Trophoblast cell (in vitro differentiated cells and primary cell): ENCODE data around the gene KCNT1.

Source experiments
- DNase-seq, 2 donors: peaks; one replicate each; pipeline ENCODE4 v3.0.0-alpha.2; 2016
- H2AFZ ChIP-seq: 2 replicates; pipeline ENCODE4 v1.6.1; 2013; ENCODE audit warnings: low read length, moderate library complexity, mild to moderate bottlenecking; ENCODE audit not compliant: insufficient read depth, poor library complexity
- H2AK5ac ChIP-seq: 2 replicates; pipeline ENCODE4 v1.6.1; 2013; ENCODE audit warnings: mild to moderate bottlenecking, low read length
- H2BK120ac ChIP-seq: 2 replicates; pipeline ENCODE4 v1.6.1; 2013; ENCODE audit warnings: low read length, mild to moderate bottlenecking, moderate library complexity; ENCODE audit not compliant: insufficient read depth, poor library complexity
- H2BK12ac ChIP-seq: 2 replicates; pipeline ENCODE4 v1.6.1; 2013; ENCODE audit warnings: mild to moderate bottlenecking, low read length, moderate library complexity
- H2BK5ac ChIP-seq: 2 replicates; pipeline ENCODE4 v1.6.1; 2013; ENCODE audit warnings: low read length, low read depth, moderate library complexity, mild to moderate bottlenecking; ENCODE audit not compliant: poor library complexity
- H3K14ac ChIP-seq: 2 replicates; pipeline ENCODE4 v1.6.1; 2013; ENCODE audit warnings: mild to moderate bottlenecking, low read length
- H3K18ac ChIP-seq: 2 replicates; pipeline ENCODE4 v1.6.1; 2013; ENCODE audit warnings: mild to moderate bottlenecking, low read length
- H3K23ac ChIP-seq: 2 replicates; pipeline ENCODE4 v1.6.1; 2013; ENCODE audit warnings: low read length
- H3K27ac ChIP-seq: 2 replicates; pipeline ENCODE4 v1.5.1; 2013; ENCODE audit warnings: low read depth, mild to moderate bottlenecking, inconsistent platforms, low read length, moderate library complexity
- H3K27me3 ChIP-seq: 2 replicates; pipeline ENCODE4 v1.6.1; 2013; ENCODE audit warnings: inconsistent platforms, mild to moderate bottlenecking, low read length, moderate library complexity; ENCODE audit not compliant: insufficient read depth
- H3K36me3 ChIP-seq, 2 experiments: 1 replicate in 1 of 2; 2 replicates in 1 of 2; pipeline ENCODE4 v1.6.1; 2013; ENCODE audit warnings: low read length in 2 of 2, mild to moderate bottlenecking in 2 of 2, moderate library complexity in 1 of 2; ENCODE audit not compliant: insufficient read depth in 2 of 2, control insufficient read depth in 1 of 2
- H3K4ac ChIP-seq: 2 replicates; pipeline ENCODE4 v1.6.1; 2013; ENCODE audit warnings: low read depth, mild to moderate bottlenecking, low read length, moderate library complexity
- H3K4me1 ChIP-seq, 2 experiments: 1 replicate in 1 of 2; 2 replicates in 1 of 2; pipeline ENCODE4 v1.6.1; 2013; ENCODE audit warnings: low read length in 2 of 2, mild to moderate bottlenecking in 2 of 2, moderate library complexity in 1 of 2; ENCODE audit not compliant: insufficient read depth in 2 of 2, control insufficient read depth in 1 of 2
- H3K4me2 ChIP-seq: 2 replicates; pipeline ENCODE4 v1.6.1; 2013; ENCODE audit warnings: inconsistent platforms, mild to moderate bottlenecking, low read length, moderate library complexity
- H3K4me3 ChIP-seq: 2 replicates; pipeline ENCODE4 v1.5.1; 2013; ENCODE audit warnings: mild to moderate bottlenecking, low read depth, low read length, inconsistent platforms
- H3K79me1 ChIP-seq: one replicate; pipeline ENCODE4 v1.6.1; 2013; ENCODE audit warnings: low read length
- H3K79me2 ChIP-seq: 2 replicates; pipeline ENCODE4 v1.6.1; 2013; ENCODE audit warnings: low read length, mild to moderate bottlenecking; ENCODE audit not compliant: control insufficient read depth, insufficient read depth, poor library complexity
- H3K9ac ChIP-seq: 2 replicates; pipeline ENCODE4 v1.6.1; 2013; ENCODE audit warnings: mild to moderate bottlenecking, low read length
- H3K9me3 ChIP-seq: 2 replicates; pipeline ENCODE4 v1.6.1; 2013; ENCODE audit warnings: low read depth, mild to moderate bottlenecking, control low read depth, inconsistent platforms, low read length; ENCODE audit not compliant: insufficient read depth
- H4K12ac ChIP-seq: 2 replicates; pipeline ENCODE4 v1.6.1; 2013; ENCODE audit warnings: low read depth, mild to moderate bottlenecking, low read length, moderate library complexity
- H4K8ac ChIP-seq: 2 replicates; pipeline ENCODE4 v1.6.1; 2013; ENCODE audit warnings: low read depth, mild to moderate bottlenecking, low read length, moderate library complexity
- H4K91ac ChIP-seq: one replicate; pipeline ENCODE4 v1.6.1; 2013; ENCODE audit warnings: low read depth, mild to moderate bottlenecking, low read length, moderate library complexity
- WGBS: extraction: QIAGEN DNeasy Blood & Tissue Kit; methylation state at CpG from one replicate; pipeline ENCODE4 v1.1.7; 2013; ENCODE audit warnings: missing lambda C conversion rate; ENCODE audit not compliant: insufficient read length, insufficient coverage; ENCODE audit errors: extremely low coverage; 5-methylcytosine and 5-hydroxymethylcytosine counted together

KCNT1 gene

GRCh38 chr9:135758056-135758455, 56.1 kb downstream of the KCNT1 start:
- Histone ChIP-seq H2BK12ac (no peak overlapping the region), H3K4ac (no peak overlapping the region), H3K36me3 (no peaks in the 10 kb centered on the region), H3K18ac (no peak overlapping the region), H3K9ac (no peak overlapping the region), H2AK5ac (no peak overlapping the region), H3K23ac (no peak overlapping the region), H3K79me1 (no peaks in the 10 kb centered on the region), H4K12ac (no peak overlapping the region), H2BK120ac (no peak overlapping the region), H3K27me3 (no peaks in the 10 kb centered on the region), H2BK5ac (no peak overlapping the region), H3K14ac (no peak overlapping the region), H3K79me2 (no peaks in the 10 kb centered on the region), H3K4me2 (no peak overlapping the region), H3K27ac (no peak overlapping the region), H4K91ac (no peak overlapping the region), H4K8ac (no peak overlapping the region), H3K4me1 (no peaks in the 10 kb centered on the region), H3K4me3 (no peak overlapping the region), H2AFZ (no peak overlapping the region), H3K9me3 (peaks cover 20% of the 10 kb centered on the region)
- no CpG with 5 or more reads among the region's 21 CpGs for WGBS
- no peak for DNase-seq

DNA sequence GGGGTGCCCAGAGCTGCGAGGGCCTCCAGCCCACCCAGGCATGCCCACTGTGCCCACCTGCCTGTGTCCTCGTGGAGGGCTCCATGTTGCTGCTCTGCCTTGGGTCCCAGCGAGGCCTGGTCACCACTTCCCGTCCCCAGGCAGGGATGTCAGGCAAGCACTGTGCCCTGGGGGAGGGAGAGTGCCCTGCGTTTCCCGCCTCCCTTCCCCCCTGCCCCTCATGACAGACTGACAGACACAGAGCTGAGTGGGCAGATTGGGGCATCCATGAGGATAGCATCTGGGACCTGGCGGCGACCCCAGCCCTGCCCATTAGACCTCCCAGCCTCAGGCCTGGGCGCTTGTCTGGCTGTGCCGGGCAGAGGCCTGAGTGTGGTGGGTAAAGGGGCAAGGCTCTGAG, 56.9 kb downstream of the KCNT1 start:
- no CpG with 5 or more reads among the region's 10 CpGs for WGBS
- peaks cover 20% of the 10 kb centered on the region for H3K9me3 ChIP-seq
- no peak overlapping the region for H2BK120ac ChIP-seq
- H3K36me3 ChIP-seq = no peaks in the 10 kb centered on the region
- H2AK5ac ChIP-seq = no peak overlapping the region
- no peak overlapping the region for H3K18ac ChIP-seq
- H3K14ac ChIP-seq = no peak overlapping the region
- H4K12ac ChIP-seq = no peak overlapping the region
- DNase-seq = no peak
- no peak overlapping the region for H2AFZ ChIP-seq
- H3K4me1 ChIP-seq = no peaks in the 10 kb centered on the region
- no peak overlapping the region for H4K91ac ChIP-seq
- no peak overlapping the region for H3K4ac ChIP-seq
- no peak overlapping the region for H3K9ac ChIP-seq
- H3K27me3 ChIP-seq = no peaks in the 10 kb centered on the region
- no peak overlapping the region for H4K8ac ChIP-seq
- H3K79me2 ChIP-seq = no peaks in the 10 kb centered on the region
- H3K4me3 ChIP-seq = no peak overlapping the region
- H3K23ac ChIP-seq = no peak overlapping the region
- no peak overlapping the region for H2BK5ac ChIP-seq
- no peaks in the 10 kb centered on the region for H3K79me1 ChIP-seq
- no peak overlapping the region for H2BK12ac ChIP-seq
- H3K4me2 ChIP-seq = no peak overlapping the region
- H3K27ac ChIP-seq = no peak overlapping the region

- Histone ChIP-seq H3K27me3 (no peaks in the 10 kb centered on the region), H3K36me3 (no peaks in the 10 kb centered on the region), H3K4me1 (no peaks in the 10 kb centered on the region), H2BK120ac (no peak overlapping the region), H3K79me2 (no peaks in the 10 kb centered on the region), H3K4me2 (no peak overlapping the region), H2BK12ac (no peak overlapping the region), H3K4me3 (no peak overlapping the region), H2AFZ (no peak overlapping the region), H2AK5ac (no peak overlapping the region), H2BK5ac (no peak overlapping the region), H3K9ac (no peak overlapping the region), H4K12ac (no peak overlapping the region), H3K27ac (no peak overlapping the region), H3K23ac (no peak overlapping the region), H4K91ac (no peak overlapping the region), H3K14ac (no peak overlapping the region), H3K79me1 (no peaks in the 10 kb centered on the region), H4K8ac (no peak overlapping the region), H3K4ac (no peak overlapping the region), H3K18ac (no peak overlapping the region), H3K9me3 (peaks cover 21% of the 10 kb centered on the region)
- no CpG with 5 or more reads among the region's 24 CpGs for WGBS
- DNase-seq = no peak
Observed at GRCh38 chr9:135759676-135760300, 57.8 kb downstream of the KCNT1 start.

- Histone ChIP-seq H3K79me2 (no peaks in the 10 kb centered on the region), H3K14ac (no peak overlapping the region), H3K27me3 (no peaks in the 10 kb centered on the region), H2AK5ac (no peak overlapping the region), H3K9ac (no peak overlapping the region), H3K4me2 (no peak overlapping the region), H2BK5ac (no peak overlapping the region), H3K36me3 (no peaks in the 10 kb centered on the region), H2BK120ac (no peak overlapping the region), H3K18ac (no peak overlapping the region), H4K12ac (no peak overlapping the region), H3K4me3 (no peak overlapping the region), H3K4me1 (no peaks in the 10 kb centered on the region), H4K8ac (no peak overlapping the region), H3K9me3 (peaks cover 21% of the 10 kb centered on the region), H3K79me1 (no peaks in the 10 kb centered on the region), H2AFZ (no peak overlapping the region), H4K91ac (no peak overlapping the region), H2BK12ac (no peak overlapping the region), H3K27ac (no peak overlapping the region), H3K4ac (no peak overlapping the region), H3K23ac (no peak overlapping the region)
- WGBS = no CpG with 5 or more reads among the region's 12 CpGs
- no peak for DNase-seq
Observed at GRCh38 chr9:135760465-135760864, 58.5 kb downstream of the KCNT1 start.
